ENCODE measurements around the gene RAB3A. TPM values are rescaled to one million over a fixed set of nuclear protein-coding genes. Genes with fewer than 3 reads are reported as not detected.

RAB3A gene
- total RNA-seq, 2 donors from 2014 or later = 3.5 to 4.2 TPM

- H3K4me1 ChIP-seq = peaks cover 1% of the 10 kb centered on the region
- no peak overlapping the region for H3K9ac ChIP-seq (ENCODE audit: low read depth in 2 of 2, low read length in 2 of 2)
- no peaks in the 10 kb centered on the region for H3K9me3 ChIP-seq
- H3K27ac ChIP-seq = no peak overlapping the region
- TF ChIP-seq, protein P1, sequence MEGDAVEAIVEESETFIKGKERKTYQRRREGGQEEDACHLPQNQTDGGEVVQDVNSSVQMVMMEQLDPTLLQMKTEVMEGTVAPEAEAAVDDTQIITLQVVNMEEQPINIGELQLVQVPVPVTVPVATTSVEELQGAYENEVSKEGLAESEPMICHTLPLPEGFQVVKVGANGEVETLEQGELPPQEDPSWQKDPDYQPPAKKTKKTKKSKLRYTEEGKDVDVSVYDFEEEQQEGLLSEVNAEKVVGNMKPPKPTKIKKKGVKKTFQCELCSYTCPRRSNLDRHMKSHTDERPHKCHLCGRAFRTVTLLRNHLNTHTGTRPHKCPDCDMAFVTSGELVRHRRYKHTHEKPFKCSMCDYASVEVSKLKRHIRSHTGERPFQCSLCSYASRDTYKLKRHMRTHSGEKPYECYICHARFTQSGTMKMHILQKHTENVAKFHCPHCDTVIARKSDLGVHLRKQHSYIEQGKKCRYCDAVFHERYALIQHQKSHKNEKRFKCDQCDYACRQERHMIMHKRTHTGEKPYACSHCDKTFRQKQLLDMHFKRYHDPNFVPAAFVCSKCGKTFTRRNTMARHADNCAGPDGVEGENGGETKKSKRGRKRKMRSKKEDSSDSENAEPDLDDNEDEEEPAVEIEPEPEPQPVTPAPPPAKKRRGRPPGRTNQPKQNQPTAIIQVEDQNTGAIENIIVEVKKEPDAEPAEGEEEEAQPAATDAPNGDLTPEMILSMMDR (IDR thresholded peaks at IDR 0.05) = no peak
- no peak overlapping the region for H3K4me3 ChIP-seq
- peaks cover 11% of the 10 kb centered on the region for H3K36me3 ChIP-seq
- intact Hi-C loops (cut with DNase I) = no loop called here
- no peaks in the 10 kb centered on the region for H3K27me3 ChIP-seq
- no peak for DNase-seq
Measured at GRCh38 chr19:18179957-18180356, 23.9 kb downstream of the RAB3A start.

DNA sequence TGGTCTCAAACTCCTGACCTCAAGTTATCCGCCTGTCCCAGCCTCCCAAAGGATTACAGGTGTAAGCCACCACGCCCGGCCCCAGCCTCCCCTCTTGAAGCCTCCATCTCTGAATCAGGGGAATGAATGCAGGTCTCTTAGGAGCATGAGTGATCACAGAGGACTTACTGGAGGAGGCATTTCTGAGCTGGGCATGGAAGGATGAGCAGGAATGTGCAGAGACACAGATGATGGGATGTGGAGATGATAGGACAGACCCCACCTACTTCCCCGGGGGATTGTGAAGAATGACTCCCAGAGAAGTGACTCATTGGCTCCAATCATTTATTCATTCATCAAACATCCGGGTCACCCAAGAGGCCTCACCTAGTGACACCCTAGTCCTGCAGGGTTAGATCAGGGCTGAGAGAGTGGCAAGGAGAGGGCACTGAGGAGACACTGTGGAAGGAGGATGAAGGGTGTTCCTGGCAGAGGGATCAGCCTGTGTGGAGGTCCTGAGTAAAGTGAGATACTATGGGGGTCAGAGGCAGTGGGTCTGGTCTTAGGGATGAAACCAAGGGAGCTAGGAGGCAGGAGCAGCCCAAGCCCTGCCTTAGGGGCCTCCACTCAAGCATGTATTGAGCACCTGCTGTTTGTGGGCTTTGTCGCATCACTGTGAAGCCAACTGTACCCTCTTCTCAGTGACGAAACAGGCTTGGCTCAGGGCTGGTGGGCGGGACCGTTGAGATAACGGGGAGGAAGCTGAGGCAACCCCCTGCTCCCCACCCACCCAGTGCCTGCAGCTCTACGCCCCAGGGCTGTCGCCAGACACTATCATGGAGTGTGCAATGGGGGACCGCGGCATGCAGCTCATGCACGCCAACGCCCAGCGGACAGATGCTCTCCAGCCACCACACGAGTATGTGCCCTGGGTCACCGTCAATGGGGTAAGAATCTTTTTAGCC lies 27.2 kb downstream of the RAB3A start:
- peaks cover 11% of the 10 kb centered on the region for H3K36me3 ChIP-seq
- H3K4me1 ChIP-seq = peaks cover 8% of the 10 kb centered on the region
- TF ChIP-seq, protein P1 (IDR thresholded peaks at IDR 0.05) = no peak
- H3K27ac ChIP-seq = no peak overlapping the region
- H3K9ac ChIP-seq (ENCODE audit: low read depth in 2 of 2, low read length in 2 of 2) = peak overlapping the region in 1 of 2 donors; percentile 12
- no peak overlapping the region for H3K4me3 ChIP-seq
- H3K27me3 ChIP-seq = no peaks in the 10 kb centered on the region
- intact Hi-C loops (cut with DNase I) = no loop called here
- DNase-seq = no peak
- no peaks in the 10 kb centered on the region for H3K9me3 ChIP-seq

GRCh38 chr19:18174983-18175382 lies 28.9 kb downstream of the RAB3A start:
- intact Hi-C loops (cut with DNase I) = no loop called here
- Histone ChIP-seq H3K9ac (ENCODE audit: low read depth in 2 of 2, low read length in 2 of 2) (peak overlapping the region in 1 of 2 donors; percentile 6), H3K4me1 (peaks cover 8% of the 10 kb centered on the region), H3K36me3 (peaks cover 11% of the 10 kb centered on the region), H3K9me3 (no peaks in the 10 kb centered on the region), H3K27me3 (no peaks in the 10 kb centered on the region), H3K4me3 (peak overlapping the region; percentile 61), H3K27ac (peak overlapping the region; percentile 69)
- no peak for DNase-seq
- TF ChIP-seq, protein P1 (IDR thresholded peaks at IDR 0.05) = no peak

GRCh38 chr19:18173572-18174288 lies 30.1 kb downstream of the RAB3A start, which contains the start of gene IFI30:
Gene IFI30 (plus strand): TSS chr19:18173813. CDS start chr19:18173842, 29 bp downstream.
- intact Hi-C loops (cut with DNase I) = no loop called here
- Histone ChIP-seq H3K27ac (peak within 1 kb of the TSS; percentile 69), H3K4me3 (peak within 1 kb of the TSS; percentile 61), H3K9ac (ENCODE audit: low read depth in 2 of 2, low read length in 2 of 2) (peak within 1 kb of the TSS; percentile 70 to 84), H3K9me3 (no peaks in the 10 kb centered on the region), H3K36me3 (peaks cover 11% of the 10 kb centered on the region), H3K27me3 (no peaks in the 10 kb centered on the region), H3K4me1 (peaks cover 8% of the 10 kb centered on the region)
- TF ChIP-seq, protein P1 (IDR thresholded peaks at IDR 0.05) = no peak
- DNase-seq = peak; percentile 85

DNA sequence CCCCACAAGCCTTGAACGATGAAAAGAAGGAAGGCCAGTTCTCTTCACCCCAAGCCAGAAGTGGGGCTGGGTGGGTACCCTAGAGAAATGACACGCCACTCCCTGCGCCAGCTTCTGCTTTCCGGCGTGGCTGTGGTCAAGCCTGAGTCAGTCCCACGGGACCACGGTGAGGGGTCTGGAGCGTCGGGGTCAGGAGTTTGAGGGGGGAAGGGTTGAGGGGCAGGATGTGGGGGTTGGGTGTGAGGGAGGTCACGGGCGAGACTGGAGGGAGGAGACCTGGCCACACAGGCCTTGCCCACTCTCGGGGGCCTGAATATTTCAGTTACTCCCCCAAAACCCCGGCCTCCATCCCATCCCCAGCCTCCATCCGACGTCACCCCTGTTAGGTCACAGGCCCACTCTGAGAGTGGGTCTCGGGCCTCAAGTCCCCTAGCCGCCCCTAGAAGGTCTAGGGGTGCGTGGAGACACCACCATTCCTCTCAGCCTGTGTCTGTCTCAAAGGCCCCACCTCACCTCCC lies 30.7 kb downstream of the RAB3A start:
- peak overlapping the region; percentile 70 to 84 for H3K9ac ChIP-seq (ENCODE audit: low read depth in 2 of 2, low read length in 2 of 2)
- DNase-seq = no peak
- peaks cover 8% of the 10 kb centered on the region for H3K4me1 ChIP-seq
- no peaks in the 10 kb centered on the region for H3K9me3 ChIP-seq
- TF ChIP-seq, protein P1 (IDR thresholded peaks at IDR 0.05) = no peak
- H3K4me3 ChIP-seq = peak overlapping the region; percentile 61
- H3K27me3 ChIP-seq = no peaks in the 10 kb centered on the region
- intact Hi-C loops (cut with DNase I) = no loop called here
- H3K36me3 ChIP-seq = peaks cover 11% of the 10 kb centered on the region
- peak overlapping the region; percentile 69 for H3K27ac ChIP-seq
